ENCODE results near the gene TGIF1. TPM values are rescaled to one million over a fixed set of nuclear protein-coding genes. Genes with fewer than 3 reads are reported as not detected.

TGIF1 gene
- total and polyA plus RNA-seq, 2 donors, result 64.0 to 82.6 TPM

DNA sequence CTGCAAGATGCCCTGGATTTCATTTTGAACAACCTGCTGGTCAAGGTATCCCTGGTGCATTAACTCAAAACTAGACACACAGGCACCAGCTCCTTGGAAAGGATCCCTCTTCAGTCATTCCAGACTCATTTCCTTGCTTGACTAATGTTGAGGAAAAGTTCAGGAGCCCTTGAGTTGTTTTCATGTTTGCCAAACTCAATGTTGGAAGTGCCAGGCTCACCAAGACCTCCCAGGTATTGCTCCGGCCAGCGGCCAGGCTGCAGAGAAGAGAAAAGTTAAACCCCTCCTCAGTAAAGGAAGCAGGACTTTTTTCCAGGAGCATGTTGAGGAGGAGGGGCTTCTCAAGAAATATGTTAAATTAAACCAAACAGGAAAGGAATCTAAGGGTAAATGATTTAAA is 42.7 kb downstream of the TGIF1 start:
- Histone ChIP-seq H3K4me1 (ENCODE audit: insufficient read depth) (no peaks in the 10 kb centered on the region), H3K36me3 (ENCODE audit: insufficient read depth) (no peaks in the 10 kb centered on the region), H3K27ac (ENCODE audit: low read depth) (no peak overlapping the region), H3K4me3 (ENCODE audit: low read depth, low read length) (no peak overlapping the region)
- 86% methylated on average over 2 of the region's 2 CpGs for WGBS
- DNase-seq (ENCODE audit: extremely low spot score), result no peak

DNA sequence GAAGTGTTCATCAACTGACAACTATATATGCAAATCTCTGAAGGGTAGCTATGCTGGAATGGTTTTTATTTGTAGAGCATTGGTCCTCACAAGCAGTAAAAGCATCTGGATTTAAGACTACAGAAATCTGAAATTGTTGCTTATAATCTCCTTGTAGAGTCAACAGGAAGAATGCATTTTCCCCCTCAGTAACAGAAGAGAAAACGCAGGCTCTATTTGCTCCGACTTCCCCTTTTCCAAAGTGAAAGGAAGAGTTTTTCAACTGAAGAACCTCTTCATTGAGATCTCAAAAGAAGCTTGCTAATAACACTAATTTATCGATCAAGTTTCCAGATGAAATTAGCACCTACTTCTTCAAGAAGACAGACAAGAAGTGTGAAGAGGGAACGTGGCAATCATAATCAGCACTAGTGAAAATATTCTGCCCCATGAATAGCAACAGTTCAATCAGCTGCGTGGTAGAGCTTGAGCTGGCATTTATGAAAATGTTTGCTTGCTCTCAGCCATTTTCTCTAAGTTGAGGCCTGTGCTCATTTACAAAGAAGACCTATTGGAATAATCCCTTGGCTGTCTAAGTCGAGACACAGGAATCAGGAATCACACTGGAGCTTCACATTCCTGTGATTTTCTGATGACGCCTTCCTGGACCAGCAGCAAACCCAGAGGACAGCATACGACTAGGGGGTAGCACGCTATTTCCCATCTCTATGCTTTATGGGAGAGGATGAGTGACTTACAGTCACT is 43.7 kb downstream of the TGIF1 start:
- H3K4me3 ChIP-seq (ENCODE audit: low read depth, low read length), result no peak overlapping the region
- no peaks in the 10 kb centered on the region for H3K4me1 ChIP-seq (ENCODE audit: insufficient read depth)
- H3K36me3 ChIP-seq (ENCODE audit: insufficient read depth), result no peaks in the 10 kb centered on the region
- H3K27ac ChIP-seq (ENCODE audit: low read depth), result no peak overlapping the region
- 70% methylated on average over 9 of the region's 9 CpGs for WGBS
- no peak for DNase-seq (ENCODE audit: extremely low spot score)

DNA sequence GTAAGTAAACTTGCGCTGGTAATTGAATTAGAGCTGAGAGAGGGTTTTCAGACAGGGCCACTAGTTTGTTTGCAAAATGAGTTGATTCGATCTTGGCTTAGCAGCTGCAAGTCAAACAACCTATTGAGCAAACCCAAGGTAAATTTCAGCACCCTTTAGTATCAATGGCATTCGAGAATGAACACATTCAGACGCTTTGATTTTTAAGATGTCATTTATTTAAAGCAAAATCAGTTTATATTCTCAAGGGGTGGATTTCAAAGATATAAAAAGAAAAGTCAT is 44.2 kb downstream of the TGIF1 start:
- DNase-seq (ENCODE audit: extremely low spot score), result no peak
- 85% methylated on average over 4 of the region's 4 CpGs for WGBS
- H3K36me3 ChIP-seq (ENCODE audit: insufficient read depth), result no peaks in the 10 kb centered on the region
- H3K27ac ChIP-seq (ENCODE audit: low read depth), result no peak overlapping the region
- no peak overlapping the region for H3K4me3 ChIP-seq (ENCODE audit: low read depth, low read length)
- no peaks in the 10 kb centered on the region for H3K4me1 ChIP-seq (ENCODE audit: insufficient read depth)

DNA sequence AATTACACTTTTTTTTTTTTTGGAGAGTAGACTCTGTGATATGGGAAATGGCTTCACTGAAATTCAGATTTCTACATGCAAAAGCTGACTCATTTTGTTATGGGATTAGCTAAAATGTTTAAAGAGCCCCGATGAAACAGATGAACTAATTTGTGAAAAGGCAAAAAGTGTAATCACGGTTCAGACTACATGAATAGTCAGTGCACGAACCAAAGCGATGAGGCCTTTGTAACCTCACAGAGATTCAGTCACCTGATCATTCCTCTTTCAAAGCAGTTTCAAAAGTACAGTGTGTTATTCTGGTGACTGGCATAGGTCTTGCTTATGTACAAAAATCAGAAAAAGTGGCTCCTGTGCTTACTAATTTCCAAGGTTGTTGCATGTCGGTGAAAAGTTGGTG is 44.6 kb downstream of the TGIF1 start:
- 94% methylated on average over 5 of the region's 5 CpGs for WGBS
- H3K4me1 ChIP-seq (ENCODE audit: insufficient read depth), result no peaks in the 10 kb centered on the region

GRCh38 chr18:3495691-3496430 is 45.9 kb downstream of the TGIF1 start:
- no peak for DNase-seq (ENCODE audit: extremely low spot score)
- H3K4me3 ChIP-seq (ENCODE audit: low read depth, low read length), result no peak overlapping the region
- no peaks in the 10 kb centered on the region for H3K36me3 ChIP-seq (ENCODE audit: insufficient read depth)
- no peaks in the 10 kb centered on the region for H3K4me1 ChIP-seq (ENCODE audit: insufficient read depth)
- no peak overlapping the region for H3K27ac ChIP-seq (ENCODE audit: low read depth)
- 82% methylated on average over 7 of the region's 7 CpGs for WGBS

More for the DNA sequence above, 44.6 kb downstream of the TGIF1 start:
- no peaks in the 10 kb centered on the region for H3K36me3 ChIP-seq (ENCODE audit: insufficient read depth)
- H3K27ac ChIP-seq (ENCODE audit: low read depth), result no peak overlapping the region
- no peak overlapping the region for H3K4me3 ChIP-seq (ENCODE audit: low read depth, low read length)
- no peak for DNase-seq (ENCODE audit: extremely low spot score)

GRCh38 chr18:3498698-3499471 is 48.9 kb downstream of the TGIF1 start:
- peak overlapping the region; percentile 32 for H3K4me3 ChIP-seq (ENCODE audit: low read depth, low read length)
- WGBS, result 16% methylated on average over 58 of the region's 58 CpGs
- H3K27ac ChIP-seq (ENCODE audit: low read depth), result no peak overlapping the region
- no peaks in the 10 kb centered on the region for H3K36me3 ChIP-seq (ENCODE audit: insufficient read depth)
- DNase-seq (ENCODE audit: extremely low spot score), result no peak
- H3K4me1 ChIP-seq (ENCODE audit: insufficient read depth), result no peaks in the 10 kb centered on the region

- H3K36me3 ChIP-seq (ENCODE audit: insufficient read depth), result no peaks in the 10 kb centered on the region
- H3K4me1 ChIP-seq (ENCODE audit: insufficient read depth), result no peaks in the 10 kb centered on the region
- no peak overlapping the region for H3K27ac ChIP-seq (ENCODE audit: low read depth)
- WGBS, result 20% methylated on average over 10 of the region's 10 CpGs
- no peak overlapping the region for H3K4me3 ChIP-seq (ENCODE audit: low read depth, low read length)
- DNase-seq (ENCODE audit: extremely low spot score), result no peak
Observed at GRCh38 chr18:3499501-3499900, 49.5 kb downstream of the TGIF1 start.

DNA sequence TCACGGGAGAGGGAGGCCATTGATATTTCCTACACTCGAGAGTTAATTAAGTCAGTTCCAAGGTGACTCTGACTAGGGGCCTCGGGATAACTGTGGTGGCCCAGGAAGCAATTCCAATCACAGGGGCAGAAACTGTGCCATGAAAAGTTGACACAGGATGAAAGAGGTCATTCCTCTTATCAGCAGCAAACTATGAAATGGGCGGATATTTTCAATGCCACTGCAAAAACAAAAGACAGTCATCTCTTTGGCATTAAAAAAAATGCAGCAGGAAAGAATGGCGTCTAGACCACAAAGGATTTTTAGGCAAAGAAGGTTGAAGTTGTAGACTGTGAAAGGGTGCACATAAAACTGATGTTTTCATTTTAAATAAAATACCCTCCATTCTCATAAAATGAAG is 50.0 kb downstream of the TGIF1 start:
- Histone ChIP-seq H3K4me3 (ENCODE audit: low read depth, low read length) (no peak overlapping the region), H3K36me3 (ENCODE audit: insufficient read depth) (no peaks in the 10 kb centered on the region), H3K4me1 (ENCODE audit: insufficient read depth) (no peaks in the 10 kb centered on the region), H3K27ac (ENCODE audit: low read depth) (no peak overlapping the region)
- WGBS, result 60% methylated on average over 5 of the region's 5 CpGs
- DNase-seq (ENCODE audit: extremely low spot score), result no peak

DNA sequence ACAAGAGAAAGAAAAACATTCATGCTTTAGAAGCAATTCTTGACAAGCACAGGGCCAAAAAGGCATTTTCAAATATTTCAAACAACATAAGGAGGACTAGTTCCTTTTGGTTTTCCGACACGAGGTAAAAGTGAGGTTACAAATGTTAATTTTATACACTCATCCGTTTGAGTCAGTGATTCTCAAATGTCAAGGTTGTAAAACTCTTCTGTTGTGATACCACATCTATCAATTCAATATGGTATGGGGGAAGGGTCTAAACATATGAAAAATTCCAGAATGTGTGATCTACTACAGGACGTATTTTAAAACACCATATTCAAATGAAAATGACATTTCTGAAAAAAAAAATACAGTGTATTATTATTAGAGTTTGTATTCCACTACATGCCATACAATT is 52.7 kb downstream of the TGIF1 start:
- 68% methylated on average over 4 of the region's 4 CpGs for WGBS
- no peak overlapping the region for H3K4me3 ChIP-seq (ENCODE audit: low read depth, low read length)
- no peak overlapping the region for H3K27ac ChIP-seq (ENCODE audit: low read depth)
- H3K4me1 ChIP-seq (ENCODE audit: insufficient read depth), result no peaks in the 10 kb centered on the region
- DNase-seq (ENCODE audit: extremely low spot score), result no peak
- no peaks in the 10 kb centered on the region for H3K36me3 ChIP-seq (ENCODE audit: insufficient read depth)

- Histone ChIP-seq H3K4me1 (ENCODE audit: insufficient read depth) (no peaks in the 10 kb centered on the region), H3K36me3 (ENCODE audit: insufficient read depth) (no peaks in the 10 kb centered on the region), H3K4me3 (ENCODE audit: low read depth, low read length) (no peak overlapping the region), H3K27ac (ENCODE audit: low read depth) (no peak overlapping the region)
- DNase-seq (ENCODE audit: extremely low spot score), result no peak
- WGBS, result 74% methylated on average over 5 of the region's 5 CpGs
Observed at GRCh38 chr18:3504637-3505036, 54.7 kb downstream of the TGIF1 start.

DNA sequence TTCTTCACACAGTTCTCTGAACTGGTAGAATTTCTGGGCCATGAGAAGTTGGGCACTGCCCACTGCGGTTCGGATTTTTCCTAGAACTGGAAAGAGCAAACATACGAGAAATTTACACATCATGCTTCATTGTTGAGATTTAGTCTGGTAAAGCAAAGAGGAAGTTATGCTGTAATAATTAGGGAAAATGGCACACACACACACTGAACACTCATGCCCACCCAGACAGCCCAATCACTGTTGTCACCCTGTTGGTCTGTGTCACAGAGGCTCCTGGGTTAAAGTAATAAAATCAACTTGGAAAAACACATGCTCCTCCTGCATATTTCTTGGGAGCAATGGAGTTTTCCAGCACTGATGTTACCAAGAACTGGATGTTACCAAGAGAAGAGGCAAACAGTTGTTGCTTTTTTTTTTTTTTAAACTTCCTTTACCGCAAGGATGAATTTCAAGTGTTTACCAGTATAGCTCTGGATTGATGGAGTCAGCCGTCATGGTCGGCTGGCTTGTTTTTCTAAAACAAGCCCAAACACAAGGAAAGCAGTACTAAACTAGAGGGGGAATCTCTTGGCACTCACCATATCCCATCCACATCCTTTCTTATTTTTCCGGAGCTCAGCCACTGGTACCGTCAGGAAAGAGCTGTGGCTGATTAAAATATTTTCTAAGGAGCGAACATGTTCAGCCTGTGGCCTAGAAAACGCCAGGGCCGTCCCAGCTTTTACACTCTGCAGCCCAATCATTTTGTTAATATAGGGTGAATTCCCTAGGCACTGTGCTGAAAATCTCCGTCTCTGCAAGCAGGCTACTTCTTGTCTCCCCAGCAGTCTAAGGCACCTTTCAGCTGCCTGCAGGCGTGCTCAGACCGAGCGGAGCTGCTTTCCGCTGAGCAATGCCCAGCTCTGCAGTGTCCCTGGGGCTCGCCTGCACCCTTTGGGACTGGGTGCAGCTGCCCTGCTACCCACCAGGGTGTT is 58.9 kb downstream of the TGIF1 start:
- Histone ChIP-seq H3K4me3 (ENCODE audit: low read depth, low read length) (no peak overlapping the region), H3K4me1 (ENCODE audit: insufficient read depth) (no peaks in the 10 kb centered on the region), H3K36me3 (ENCODE audit: insufficient read depth) (no peaks in the 10 kb centered on the region), H3K27ac (ENCODE audit: low read depth) (no peak overlapping the region)
- DNase-seq (ENCODE audit: extremely low spot score), result no peak
- 60% methylated on average over 17 of the region's 17 CpGs for WGBS

Measured in urinary bladder (tissue), 4 donors.